GM18499 (cell line): ENCODE data around the gene POLRMT.

Experiments used
- ATAC-seq: cut with Tn5 transposase; IDR thresholded peaks from one replicate; pipeline ENCODE4 v1.9.1; 2021; ENCODE audit warnings: moderate number of reproducible peaks; ENCODE audit not compliant: insufficient read depth, unreplicated experiment

Gene POLRMT

GRCh38 chr19:583198-583967 lies 50.0 kb downstream of the POLRMT start:
- no peak for ATAC-seq

GRCh38 chr19:582497-583197 lies 50.7 kb downstream of the POLRMT start:
- no peak for ATAC-seq

GRCh38 chr19:581399-582111 lies 51.8 kb downstream of the POLRMT start:
- ATAC-seq = no peak

GRCh38 chr19:580274-580835 lies 53.0 kb downstream of the POLRMT start:
- ATAC-seq = no peak

GRCh38 chr19:579842-580155 lies 53.5 kb downstream of the POLRMT start:
- ATAC-seq = no peak

GRCh38 chr19:579111-579841 lies 54.1 kb downstream of the POLRMT start:
- ATAC-seq = no peak

GRCh38 chr19:577439-578392 lies 55.6 kb downstream of the POLRMT start:
- ATAC-seq = no peak

GRCh38 chr19:576768-577438 lies 56.4 kb downstream of the POLRMT start:
- no peak for ATAC-seq

GRCh38 chr19:575527-576506 lies 57.5 kb downstream of the POLRMT start:
- no peak for ATAC-seq

GRCh38 chr19:574658-575526 lies 58.4 kb downstream of the POLRMT start:
- ATAC-seq = no peak

GRCh38 chr19:573519-573825 lies 59.9 kb downstream of the POLRMT start:
- no peak for ATAC-seq

GRCh38 chr19:572743-573518 lies 60.4 kb downstream of the POLRMT start:
- no peak for ATAC-seq

- ATAC-seq = no peak
These were observed 61.1 kb downstream of the POLRMT start, which contains the start of gene BSG for GRCh38 chr19:572140-572742. TSS of gene BSG (plus strand) at chr19:572596. CDS start at chr19:572635, 39 bp downstream.

GRCh38 chr19:571566-571974 lies 61.8 kb downstream of the POLRMT start:
- no peak for ATAC-seq

- no peak for ATAC-seq
These were observed 62.3 kb downstream of the POLRMT start for GRCh38 chr19:570937-571565.
